SK-N-SH (cell line): ENCODE data around the gene COL15A1. TPM values are rescaled to one million over a fixed set of nuclear protein-coding genes. Genes with fewer than 3 reads are reported as not detected.

ENCODE experiments used
- CTCF ChIA-PET: fragments of 300-600, 350-600 bp; formaldehyde crosslinking; extraction: SDS; loops from one replicate; lab custom pipeline; 2021; lab: Yijun Ruan, JAX
- POLR2A ChIA-PET: fragments of 350-600 bp; sonication (Branson Sonifier 250); formaldehyde crosslinking; extraction: SDS; loops from one replicate; lab custom pipeline; 2020; ENCODE audit warnings: antibody characterized with exemption, inconsistent platforms; lab: Yijun Ruan, JAX
- DNase-seq: peaks from one replicate; pipeline ENCODE4 v3.0.0; 2012
- H2AFZ ChIP-seq: fragments of 200-600 bp; sonication (generic); 2 replicates; pipeline ENCODE4 v1.8.1; 2016; ENCODE audit warnings: antibody characterized with exemption, mild to moderate bottlenecking, low read depth
- H3F3A ChIP-seq: fragments of 200-600 bp; sonication (generic); replicated peaks from 2 replicates; pipeline ENCODE3; 2016; ENCODE audit warnings: antibody characterized with exemption, mild to moderate bottlenecking; ENCODE audit not compliant: insufficient read depth
- H3K27ac ChIP-seq, 2 experiments: fragments of 200-500 bp in 1 of 2; fragments of 200-600 bp in 1 of 2; sonication (Bioruptor generic) in 1 of 2; sonication (generic), shearing (Covaris generic) in 1 of 2; 2 replicates each; pipeline versions ENCODE4 v1.5.1 to v1.6.1; 2014 to 2016; ENCODE audit warnings: low read depth in 2 of 2, inconsistent platforms in 1 of 2, low read length in 1 of 2, mild to moderate bottlenecking in 1 of 2, mixed read lengths in 1 of 2
- H3K27me3 ChIP-seq: fragments of 200-600 bp; sonication (generic), shearing (Covaris generic); 2 replicates; pipeline ENCODE4 v1.6.1; 2016; ENCODE audit warnings: mixed run types; ENCODE audit not compliant: insufficient read depth
- H3K36me3 ChIP-seq, 2 experiments: fragments of 200-500 bp in 1 of 2; fragments of 200-600 bp in 1 of 2; sonication (Bioruptor generic) in 1 of 2; sonication (generic) in 1 of 2; replicated peaks in 1 of 2; 2 replicates each; pipeline versions ENCODE3 to v1.5.1; 2014 to 2016; ENCODE audit warnings: low read length in 1 of 2, mild to moderate bottlenecking in 1 of 2; ENCODE audit not compliant: insufficient read depth in 2 of 2, control insufficient read depth in 1 of 2
- H3K4me1 ChIP-seq, 2 experiments: fragments of 200-500 bp in 1 of 2; fragments of 200-600 bp in 1 of 2; sonication (Bioruptor generic) in 1 of 2; sonication (generic), shearing (Covaris generic) in 1 of 2; 2 replicates each; pipeline versions ENCODE4 v1.5.1 to v1.6.1; 2014 to 2016; ENCODE audit warnings: low read depth in 1 of 2, low read length in 1 of 2, mixed run types in 1 of 2; ENCODE audit not compliant: insufficient read depth in 2 of 2, control insufficient read depth in 1 of 2
- H3K4me2 ChIP-seq: fragments of 200-600 bp; sonication (generic), shearing (Covaris generic); 2 replicates; pipeline ENCODE4 v1.6.1; 2017; ENCODE audit warnings: mixed run types
- H3K4me3 ChIP-seq, 2 experiments: fragments of 200-500 bp in 1 of 2; fragments of 200-600 bp in 1 of 2; sonication (Bioruptor generic) in 1 of 2; sonication (generic), shearing (Covaris generic) in 1 of 2; 2 replicates each; pipeline versions ENCODE4 v1.5.1 to v1.8.1; 2014 to 2016; ENCODE audit warnings: low read depth in 2 of 2, inconsistent platforms in 1 of 2, low read length in 1 of 2, mild to moderate bottlenecking in 1 of 2, mixed read lengths in 1 of 2, moderate library complexity in 1 of 2
- H3K79me2 ChIP-seq: fragments of 200-600 bp; sonication (generic); 2 replicates; pipeline ENCODE4 v1.8.1; 2017; ENCODE audit warnings: mild to moderate bottlenecking; ENCODE audit not compliant: insufficient read depth
- H3K9ac ChIP-seq: fragments of 200-600 bp; sonication (generic); 2 replicates; pipeline ENCODE4 v1.6.1; 2017; ENCODE audit warnings: mixed run types
- H3K9me2 ChIP-seq: fragments of 200-600 bp; sonication (generic); 2 replicates; pipeline ENCODE4 v1.6.1; 2017; ENCODE audit warnings: mixed run types
- H3K9me3 ChIP-seq: fragments of 200-600 bp; sonication (generic); 2 replicates; pipeline ENCODE4 v1.6.1; 2017; ENCODE audit warnings: mixed run types, mild to moderate bottlenecking, moderate library complexity
- H4K20me1 ChIP-seq: fragments of 200-600 bp; sonication (generic); 2 replicates; pipeline ENCODE4 v1.6.1; 2017; ENCODE audit warnings: mild to moderate bottlenecking, mixed run types; ENCODE audit not compliant: insufficient read depth
- CTCF ChIP-seq: fragments of 200-600 bp; sonication (generic); IDR thresholded peaks from 2 replicates; pipeline ENCODE4 v1.6.1; 2017; ENCODE audit warnings: antibody characterized with exemption, mild to moderate bottlenecking, moderate library complexity
- ELF1 ChIP-seq: IDR thresholded peaks from 2 replicates; pipeline ENCODE4 v1.4.0; 2012
- EZH2phosphoT487 ChIP-seq: fragments of 200-600 bp; sonication (generic); IDR thresholded peaks from 2 replicates; pipeline ENCODE4 v1.6.1; 2017; ENCODE audit warnings: low read depth, mixed run types, mild to moderate bottlenecking, antibody characterized with exemption, moderate library complexity, borderline replicate concordance
- GATA2 ChIP-seq: sonication (generic); formaldehyde crosslinking; IDR thresholded peaks from 2 replicates; pipeline ENCODE4 v1.5.0; 2020; ENCODE audit warnings: mild to moderate bottlenecking, missing genetic modification reagents
- JUND ChIP-seq: IDR thresholded peaks from 2 replicates; pipeline ENCODE4 v1.4.0; 2012
- MEF2A ChIP-seq: IDR thresholded peaks from 2 replicates; pipeline ENCODE4 v1.4.0; 2012; ENCODE audit warnings: low read depth, borderline replicate concordance
- MXI1 ChIP-seq: IDR thresholded peaks from 2 replicates; pipeline ENCODE4 v1.6.1; 2012; ENCODE audit warnings: mild to moderate bottlenecking, low read depth, low read length, improper control_type of control experiment
- NFIC ChIP-seq: IDR thresholded peaks from 2 replicates; pipeline ENCODE4 v1.4.0; 2012; ENCODE audit warnings: borderline replicate concordance
- NRF1 ChIP-seq: IDR thresholded peaks from 2 replicates; pipeline ENCODE4 v1.6.1; 2012; ENCODE audit warnings: low read depth, mild to moderate bottlenecking, low read length
- RFX5 ChIP-seq: IDR thresholded peaks from 2 replicates; pipeline ENCODE4 v1.6.1; 2012; ENCODE audit warnings: mild to moderate bottlenecking, improper control_type of control experiment, low read length
- RXRA ChIP-seq: IDR thresholded peaks from 2 replicates; pipeline ENCODE4 v1.4.0; 2012; ENCODE audit warnings: low read depth, mild to moderate bottlenecking, borderline replicate concordance
- SMC3 ChIP-seq: IDR thresholded peaks from 2 replicates; pipeline ENCODE4 v1.6.1; 2012; ENCODE audit warnings: low read depth, low read length, improper control_type of control experiment
- TAF1 ChIP-seq: IDR thresholded peaks from 2 replicates; pipeline ENCODE4 v1.6.1; 2012; ENCODE audit warnings: low read depth, mild to moderate bottlenecking, low read length, moderate library complexity, borderline replicate concordance
- TCF12 ChIP-seq: IDR thresholded peaks from 2 replicates; pipeline ENCODE4 v1.4.0; 2012
- WGBS: methylation state at CpG from one replicate; pipeline ENCODE4 v1.1.6; 2017; ENCODE audit warnings: low lambda C conversion rate; 5-methylcytosine and 5-hydroxymethylcytosine counted together
- polyA plus RNA-seq, 3 experiments: library from polyadenylated mRNA; depleted of rRNA; stranded (reverse); fragments of >200 nt; gene quantifications; 2 replicates each; pipeline ENCODE4 v1.2.3, GENCODE V29; 2012
- TF ChIP-seq, protein P1 (sequence below): IDR thresholded peaks from 2 replicates; pipeline ENCODE4 v1.4.0; 2012; ENCODE audit warnings: low read depth
- TF ChIP-seq, protein P2 (sequence below): IDR thresholded peaks from 2 replicates; pipeline ENCODE4 v1.4.0; 2012; ENCODE audit warnings: low read depth, borderline replicate concordance
- TF ChIP-seq, protein P3 (sequence below): IDR thresholded peaks from 2 replicates; pipeline ENCODE4; 2012
- TF ChIP-seq, protein P4 (sequence below): fragments of 150-350 bp; IDR thresholded peaks from 2 replicates; pipeline ENCODE4 v1.6.1; 2017; ENCODE audit warnings: antibody characterized with exemption, low read length, low read depth, borderline replicate concordance

The COL15A1 gene
- polyA plus RNA-seq, 1 of the 3 experiments (the other 2 are of a cell fraction): 0.84 TPM

DNA sequence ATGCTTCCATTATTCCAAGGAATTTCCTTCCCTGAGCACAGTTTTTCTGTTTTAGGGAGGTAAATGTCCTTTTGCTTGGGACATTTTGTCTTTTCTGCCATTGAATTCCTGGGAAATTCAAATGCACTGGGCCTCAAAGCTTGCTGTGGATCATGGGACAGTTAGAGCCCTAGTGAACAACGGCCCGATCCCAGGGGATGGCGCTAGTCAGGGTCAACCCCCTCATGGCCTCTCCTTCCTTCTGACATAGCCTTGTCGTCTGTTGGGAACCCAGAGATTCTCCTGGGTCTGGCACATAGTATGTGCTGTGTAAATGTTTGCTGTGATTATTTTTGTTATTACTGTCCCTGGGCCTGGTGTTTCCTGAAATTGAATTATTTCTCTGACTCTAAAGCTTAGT lies 30.7 kb upstream of the COL15A1 start:
- Histone ChIP-seq H2AFZ (no peak overlapping the region), H3K4me2 (no peak overlapping the region), H3K79me2 (no peaks in the 10 kb centered on the region), H3K27ac (no peak overlapping the region), H3K4me3 (no peak overlapping the region), H3K27me3 (no peaks in the 10 kb centered on the region), H3K4me1 (peaks cover 0 to 11% of the 10 kb centered on the region in 2 experiments; a peak in 2 of 4 replicates), H4K20me1 (no peaks in the 10 kb centered on the region), H3F3A (peaks cover 14% of the 10 kb centered on the region), H3K9me3 (no peaks in the 10 kb centered on the region), H3K9ac (no peak overlapping the region), H3K36me3 (no peaks in the 10 kb centered on the region), H3K9me2 (no peaks in the 10 kb centered on the region)
- TF ChIP-seq, protein P1, sequence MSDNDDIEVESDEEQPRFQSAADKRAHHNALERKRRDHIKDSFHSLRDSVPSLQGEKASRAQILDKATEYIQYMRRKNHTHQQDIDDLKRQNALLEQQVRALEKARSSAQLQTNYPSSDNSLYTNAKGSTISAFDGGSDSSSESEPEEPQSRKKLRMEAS: no peak
- no peak for TF ChIP-seq RFX5
- TF ChIP-seq, protein P2, sequence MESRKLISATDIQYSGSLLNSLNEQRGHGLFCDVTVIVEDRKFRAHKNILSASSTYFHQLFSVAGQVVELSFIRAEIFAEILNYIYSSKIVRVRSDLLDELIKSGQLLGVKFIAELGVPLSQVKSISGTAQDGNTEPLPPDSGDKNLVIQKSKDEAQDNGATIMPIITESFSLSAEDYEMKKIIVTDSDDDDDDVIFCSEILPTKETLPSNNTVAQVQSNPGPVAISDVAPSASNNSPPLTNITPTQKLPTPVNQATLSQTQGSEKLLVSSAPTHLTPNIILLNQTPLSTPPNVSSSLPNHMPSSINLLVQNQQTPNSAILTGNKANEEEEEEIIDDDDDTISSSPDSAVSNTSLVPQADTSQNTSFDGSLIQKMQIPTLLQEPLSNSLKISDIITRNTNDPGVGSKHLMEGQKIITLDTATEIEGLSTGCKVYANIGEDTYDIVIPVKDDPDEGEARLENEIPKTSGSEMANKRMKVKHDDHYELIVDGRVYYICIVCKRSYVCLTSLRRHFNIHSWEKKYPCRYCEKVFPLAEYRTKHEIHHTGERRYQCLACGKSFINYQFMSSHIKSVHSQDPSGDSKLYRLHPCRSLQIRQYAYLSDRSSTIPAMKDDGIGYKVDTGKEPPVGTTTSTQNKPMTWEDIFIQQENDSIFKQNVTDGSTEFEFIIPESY: no peak
- no peak for TF ChIP-seq NRF1
- TF ChIP-seq CTCF: no peak
- TF ChIP-seq SMC3: no peak
- no peak for TF ChIP-seq GATA2 (CRISPR knock-in tag)
- TF ChIP-seq, protein P3, sequence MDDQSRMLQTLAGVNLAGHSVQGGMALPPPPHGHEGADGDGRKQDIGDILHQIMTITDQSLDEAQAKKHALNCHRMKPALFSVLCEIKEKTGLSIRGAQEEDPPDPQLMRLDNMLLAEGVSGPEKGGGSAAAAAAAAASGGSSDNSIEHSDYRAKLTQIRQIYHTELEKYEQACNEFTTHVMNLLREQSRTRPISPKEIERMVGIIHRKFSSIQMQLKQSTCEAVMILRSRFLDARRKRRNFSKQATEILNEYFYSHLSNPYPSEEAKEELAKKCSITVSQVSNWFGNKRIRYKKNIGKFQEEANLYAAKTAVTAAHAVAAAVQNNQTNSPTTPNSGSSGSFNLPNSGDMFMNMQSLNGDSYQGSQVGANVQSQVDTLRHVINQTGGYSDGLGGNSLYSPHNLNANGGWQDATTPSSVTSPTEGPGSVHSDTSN: no peak
- TF ChIP-seq MXI1: no peak
- no peak for TF ChIP-seq JUND
- TF ChIP-seq ELF1: no peak
- TF ChIP-seq NFIC: no peak
- no peak for TF ChIP-seq EZH2phosphoT487
- TF ChIP-seq, protein P4, sequence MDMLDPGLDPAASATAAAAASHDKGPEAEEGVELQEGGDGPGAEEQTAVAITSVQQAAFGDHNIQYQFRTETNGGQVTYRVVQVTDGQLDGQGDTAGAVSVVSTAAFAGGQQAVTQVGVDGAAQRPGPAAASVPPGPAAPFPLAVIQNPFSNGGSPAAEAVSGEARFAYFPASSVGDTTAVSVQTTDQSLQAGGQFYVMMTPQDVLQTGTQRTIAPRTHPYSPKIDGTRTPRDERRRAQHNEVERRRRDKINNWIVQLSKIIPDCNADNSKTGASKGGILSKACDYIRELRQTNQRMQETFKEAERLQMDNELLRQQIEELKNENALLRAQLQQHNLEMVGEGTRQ: no peak
- TF ChIP-seq TCF12: no peak
- TF ChIP-seq RXRA: no peak
- no peak for TF ChIP-seq MEF2A
- no peak for TF ChIP-seq TAF1
- WGBS: 92% methylated on average over 4 of the region's 4 CpGs
- CTCF ChIA-PET: no interaction called here
- POLR2A ChIA-PET: no interaction called here
- DNase-seq: no peak
